Thyroid gland (tissue), 4 donors: ENCODE data around the gene CUL9. TPM values are rescaled to one million over a fixed set of nuclear protein-coding genes. Genes with fewer than 3 reads are reported as not detected.

Source experiments
- DNase-seq, 2 donors: peaks; one replicate each; pipeline ENCODE4 v3.0.0-alpha.2; 2019
- H3K27ac ChIP-seq, 3 donors: fragments of 200-600 bp; sonication (generic); 1 replicate in 2 of 3; 2 replicates in 1 of 3; pipeline ENCODE4 v1.5.1; 2016 to 2019; ENCODE audit warnings: mild to moderate bottlenecking in 1 of 3, moderate library complexity in 1 of 3
- H3K27me3 ChIP-seq: fragments of 200-600 bp; sonication (generic); one replicate; pipeline ENCODE4 v1.5.1; 2019
- H3K36me3 ChIP-seq, 2 donors: fragments of 200-600 bp; sonication (generic); one replicate each; pipeline ENCODE4 v1.5.1; 2016 to 2019
- H3K4me1 ChIP-seq, 2 donors: fragments of 200-600 bp; sonication (generic); one replicate each; pipeline ENCODE4 v1.5.1; 2017 to 2019
- H3K4me3 ChIP-seq, 3 donors: fragments of 200-600 bp; sonication (generic); replicated peaks in 1 of 3; 1 replicate in 2 of 3; 2 replicates in 1 of 3; pipeline ENCODE4 v1.5.1; 2016; ENCODE audit warnings: mild to moderate bottlenecking in 1 of 3
- H3K9me3 ChIP-seq: fragments of 200-600 bp; sonication (generic); one replicate; pipeline ENCODE4 v1.5.1; 2017
- POLR2A ChIP-seq, 2 donors: fragments of 450-650 bp; IDR thresholded peaks; one replicate each; pipeline ENCODE4 v1.6.1; 2017; ENCODE audit warnings: antibody characterized with exemption in 2 of 2, mild to moderate bottlenecking in 2 of 2, moderate library complexity in 1 of 2
- WGBS, 2 donors: methylation state at CpG; one replicate each; pipeline ENCODE4 v1.1.5; 2017; 5-methylcytosine and 5-hydroxymethylcytosine counted together
- intact Hi-C: fragments of 100-400 bp; cut with DNase I; formaldehyde crosslinking; loops from one replicate; pipeline ENCODE4 v1.15.1; 2023
- total RNA-seq, 4 donors: library from RNA; depleted of rRNA; stranded (reverse); fragments of >200 nt; gene quantifications; one replicate each; pipeline ENCODE4 v1.2.3, GENCODE V29; 2016
- TF ChIP-seq, protein P1 (sequence below), 6 experiments: fragments of 200-600 bp in 3 of 6; fragments of 450-650 bp in 3 of 6; sonication (generic) in 3 of 6; IDR thresholded peaks; one replicate each; pipeline ENCODE4 v1.5.1; 2016 to 2019; ENCODE audit warnings: antibody characterized with exemption in 6 of 6, mild to moderate bottlenecking in 2 of 6, inconsistent platforms in 1 of 6, moderate library complexity in 1 of 6

The CUL9 gene
- total RNA-seq, 4 donors from 2014 or later: 39.7 to 63.3 (median 59.0) TPM

DNA sequence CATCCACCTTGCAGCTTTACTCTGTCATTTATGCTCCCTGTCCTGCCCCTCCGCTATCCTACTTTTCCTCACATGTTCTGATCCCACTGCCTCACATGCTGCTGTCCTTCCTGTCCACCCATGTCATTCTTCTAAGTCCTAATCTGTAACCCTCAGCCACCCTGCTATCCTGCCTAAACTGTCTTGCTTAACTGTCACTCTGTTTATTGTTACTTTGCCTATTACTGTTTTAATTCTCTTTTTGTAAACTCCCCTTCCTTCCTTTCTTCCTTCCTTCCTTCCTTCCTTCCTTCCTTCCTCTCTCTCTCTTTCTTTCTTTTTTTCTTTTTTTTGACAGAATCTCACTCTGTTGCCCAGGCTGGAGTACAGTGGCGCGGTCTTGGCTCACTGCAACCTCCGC, 1.4 kb downstream of the CUL9 start:
- Histone ChIP-seq H3K27me3 (no peaks in the 10 kb centered on the region), H3K27ac (no peak overlapping the region), H3K9me3 (no peaks in the 10 kb centered on the region), H3K4me1 (peaks cover 15% of the 10 kb centered on the region in 2 donors), H3K4me3 (no peak overlapping the region), H3K36me3 (peaks cover 27 to 47% of the 10 kb centered on the region in 2 donors)
- 98 to 99% methylated on average over 4 of the region's 4 CpGs for WGBS, 2 donors
- DNase-seq: no peak
- TF ChIP-seq POLR2A (IDR thresholded peaks at IDR 0.05): no peak
- TF ChIP-seq, protein P1, sequence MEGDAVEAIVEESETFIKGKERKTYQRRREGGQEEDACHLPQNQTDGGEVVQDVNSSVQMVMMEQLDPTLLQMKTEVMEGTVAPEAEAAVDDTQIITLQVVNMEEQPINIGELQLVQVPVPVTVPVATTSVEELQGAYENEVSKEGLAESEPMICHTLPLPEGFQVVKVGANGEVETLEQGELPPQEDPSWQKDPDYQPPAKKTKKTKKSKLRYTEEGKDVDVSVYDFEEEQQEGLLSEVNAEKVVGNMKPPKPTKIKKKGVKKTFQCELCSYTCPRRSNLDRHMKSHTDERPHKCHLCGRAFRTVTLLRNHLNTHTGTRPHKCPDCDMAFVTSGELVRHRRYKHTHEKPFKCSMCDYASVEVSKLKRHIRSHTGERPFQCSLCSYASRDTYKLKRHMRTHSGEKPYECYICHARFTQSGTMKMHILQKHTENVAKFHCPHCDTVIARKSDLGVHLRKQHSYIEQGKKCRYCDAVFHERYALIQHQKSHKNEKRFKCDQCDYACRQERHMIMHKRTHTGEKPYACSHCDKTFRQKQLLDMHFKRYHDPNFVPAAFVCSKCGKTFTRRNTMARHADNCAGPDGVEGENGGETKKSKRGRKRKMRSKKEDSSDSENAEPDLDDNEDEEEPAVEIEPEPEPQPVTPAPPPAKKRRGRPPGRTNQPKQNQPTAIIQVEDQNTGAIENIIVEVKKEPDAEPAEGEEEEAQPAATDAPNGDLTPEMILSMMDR (IDR thresholded peaks at IDR 0.05): no peak
- intact Hi-C loops: no loop called here

DNA sequence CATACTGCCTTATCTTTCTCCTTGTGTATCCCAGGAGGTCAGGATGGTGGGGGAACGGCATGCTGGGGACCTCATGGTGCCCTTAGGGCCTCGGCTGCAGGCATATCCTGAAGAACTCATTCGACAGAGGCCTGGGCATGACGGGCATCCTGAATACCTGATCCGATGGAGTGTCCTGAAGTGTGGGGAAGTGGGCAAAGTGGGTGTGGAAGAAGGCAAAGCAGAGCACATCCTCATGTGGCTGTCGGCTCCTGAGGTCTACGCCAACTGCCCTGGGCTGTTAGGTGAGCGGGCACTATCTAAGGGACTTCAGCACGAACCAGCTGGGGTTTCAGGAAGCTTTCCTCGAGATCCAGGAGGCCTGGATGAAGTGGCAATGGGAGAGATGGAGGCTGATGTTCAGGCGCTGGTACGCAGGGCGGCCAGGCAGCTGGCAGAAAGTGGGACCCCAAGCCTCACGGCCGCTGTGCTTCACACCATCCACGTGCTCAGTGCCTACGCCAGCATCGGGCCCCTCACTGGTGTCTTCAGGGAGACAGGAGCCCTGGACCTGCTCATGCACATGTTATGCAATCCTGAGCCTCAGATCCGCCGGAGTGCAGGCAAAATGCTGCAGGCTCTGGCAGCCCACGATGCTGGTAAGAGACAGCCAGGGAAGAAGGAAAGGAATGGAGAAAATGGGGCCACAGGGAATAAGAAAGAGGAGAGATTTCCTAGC, 2.4 kb downstream of the CUL9 start:
- Histone ChIP-seq H3K9me3 (no peaks in the 10 kb centered on the region), H3K4me3 (no peak overlapping the region), H3K36me3 (peaks cover 17 to 41% of the 10 kb centered on the region in 2 donors), H3K27ac (no peak overlapping the region), H3K4me1 (peaks cover 15% of the 10 kb centered on the region in 2 donors), H3K27me3 (no peaks in the 10 kb centered on the region)
- DNase-seq: no peak
- WGBS, 2 donors: 93 to 95% methylated on average over 21 of the region's 21 CpGs
- intact Hi-C loops: no loop called here
- no peak for TF ChIP-seq POLR2A (IDR thresholded peaks at IDR 0.05)
- TF ChIP-seq, protein P1 (IDR thresholded peaks at IDR 0.05): no peak

DNA sequence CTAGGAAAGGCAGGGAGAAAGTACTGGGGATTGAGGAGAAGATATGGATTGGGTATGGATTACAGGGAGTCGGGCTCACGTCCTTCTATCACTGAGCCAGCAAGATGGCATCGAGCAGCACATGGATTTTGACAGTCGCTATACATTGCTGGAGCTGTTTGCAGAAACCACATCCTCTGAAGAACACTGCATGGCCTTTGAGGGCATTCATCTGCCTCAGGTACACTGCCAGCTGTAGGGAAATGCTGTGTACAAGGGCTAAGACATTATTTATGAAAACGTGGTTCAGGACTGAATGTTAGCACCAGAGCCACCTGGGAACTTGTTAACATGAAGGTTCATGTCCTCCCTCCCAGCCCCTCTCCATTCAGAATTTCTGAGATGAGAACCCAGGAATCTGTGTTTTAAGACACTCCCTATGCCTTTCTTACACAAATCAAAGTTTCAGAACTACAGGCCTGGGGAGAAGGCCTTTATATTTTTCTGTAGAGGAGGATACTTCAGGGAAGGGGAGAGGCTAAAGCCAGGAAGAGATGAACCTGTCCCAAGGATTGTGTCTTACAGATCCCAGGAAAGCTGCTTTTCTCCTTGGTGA, 3.5 kb downstream of the CUL9 start:
- no peak for DNase-seq
- intact Hi-C loops: no loop called here
- no peak overlapping the region for H3K27ac ChIP-seq
- TF ChIP-seq, protein P1 (IDR thresholded peaks at IDR 0.05): no peak
- TF ChIP-seq POLR2A (IDR thresholded peaks at IDR 0.05): no peak
- H3K4me3 ChIP-seq: no peak overlapping the region
- H3K9me3 ChIP-seq: no peaks in the 10 kb centered on the region
- peaks cover 10 to 36% of the 10 kb centered on the region in 2 donors for H3K36me3 ChIP-seq
- peaks cover 15% of the 10 kb centered on the region in 2 donors for H3K4me1 ChIP-seq
- no peaks in the 10 kb centered on the region for H3K27me3 ChIP-seq
- 82 to 86% methylated on average over 5 of the region's 5 CpGs for WGBS, 2 donors

DNA sequence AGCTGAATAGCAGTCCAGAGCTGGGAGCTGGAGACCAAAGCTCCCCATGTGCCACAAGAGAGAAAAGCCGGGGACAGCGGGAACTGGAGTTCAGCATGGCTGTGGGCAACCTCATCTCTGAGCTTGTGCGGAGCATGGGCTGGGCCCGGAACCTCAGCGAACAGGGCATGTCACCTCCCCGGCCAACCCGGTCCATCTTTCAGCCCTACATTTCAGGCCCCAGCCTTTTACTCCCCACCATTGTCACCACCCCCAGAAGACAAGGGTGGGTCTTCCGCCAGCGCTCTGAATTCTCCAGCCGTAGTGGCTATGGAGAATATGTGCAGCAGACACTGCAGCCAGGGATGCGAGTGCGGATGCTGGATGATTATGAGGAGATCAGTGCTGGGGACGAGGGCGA, 4.0 kb downstream of the CUL9 start:
- WGBS, 2 donors: 96 to 97% methylated on average over 14 of the region's 14 CpGs

More for the DNA sequence above, 4.0 kb downstream of the CUL9 start:
- Histone ChIP-seq H3K27ac (no peak overlapping the region), H3K4me3 (no peak overlapping the region), H3K36me3 (peaks cover 10 to 36% of the 10 kb centered on the region in 2 donors), H3K9me3 (no peaks in the 10 kb centered on the region), H3K27me3 (no peaks in the 10 kb centered on the region), H3K4me1 (peaks cover 15% of the 10 kb centered on the region in 2 donors)
- DNase-seq: no peak
- intact Hi-C loops: no loop called here
- TF ChIP-seq, protein P1 (IDR thresholded peaks at IDR 0.05): no peak
- TF ChIP-seq POLR2A (IDR thresholded peaks at IDR 0.05): no peak
